Endothelial cell (in vitro differentiated cells): ENCODE measurements around the gene SESN2. TPM values are rescaled to one million over a fixed set of nuclear protein-coding genes. Genes with fewer than 3 reads are reported as not detected.

Experiments used
- DNase-seq: peaks from one replicate; pipeline ENCODE4 v3.0.0; 2021; ENCODE audit warnings: low spot score
- H3K27ac Mint-ChIP-seq: one replicate; pipeline ENCODE4 v1.8.0; 2021; ENCODE audit warnings: mixed read lengths, inconsistent platforms; ENCODE audit not compliant: unreplicated experiment
- H3K27me3 Mint-ChIP-seq: one replicate; pipeline ENCODE4 v1.8.0; 2021; ENCODE audit warnings: mild to moderate bottlenecking, moderate library complexity, mixed read lengths, inconsistent platforms; ENCODE audit not compliant: unreplicated experiment
- H3K36me3 Mint-ChIP-seq: one replicate; pipeline ENCODE4 v1.8.0; 2021; ENCODE audit warnings: mild to moderate bottlenecking, low read depth, mixed read lengths, inconsistent platforms; ENCODE audit not compliant: unreplicated experiment
- H3K4me1 Mint-ChIP-seq: one replicate; pipeline ENCODE4 v1.8.0; 2021; ENCODE audit warnings: mild to moderate bottlenecking, mixed read lengths, inconsistent platforms; ENCODE audit not compliant: unreplicated experiment
- H3K4me3 Mint-ChIP-seq: one replicate; pipeline ENCODE4 v1.8.0; 2021; ENCODE audit warnings: mild to moderate bottlenecking, mixed read lengths, inconsistent platforms; ENCODE audit not compliant: unreplicated experiment
- H3K9me3 Mint-ChIP-seq: one replicate; pipeline ENCODE4 v1.8.0; 2021; ENCODE audit warnings: mixed read lengths, inconsistent platforms; ENCODE audit not compliant: unreplicated experiment
- total RNA-seq: library from RNA; stranded (reverse); fragmentation: NEBNext Ultra II Directional; extraction: Animal tissue kit (Norgen Biotek cat#: 25700); gene quantifications from one replicate; pipeline ENCODE4 v1.2.1, GENCODE V29; 2021; ENCODE audit not compliant: unreplicated experiment
- TF ChIP-seq, protein P1 (sequence below): fragments of 200-600 bp; sonication (generic); IDR thresholded peaks from one replicate; pipeline ENCODE4 v1.5.0; 2021; ENCODE audit warnings: antibody characterized with exemption; ENCODE audit not compliant: unreplicated experiment

SESN2 gene
- total RNA-seq, 1 donor from 2014 or later: 31.0 TPM

DNA sequence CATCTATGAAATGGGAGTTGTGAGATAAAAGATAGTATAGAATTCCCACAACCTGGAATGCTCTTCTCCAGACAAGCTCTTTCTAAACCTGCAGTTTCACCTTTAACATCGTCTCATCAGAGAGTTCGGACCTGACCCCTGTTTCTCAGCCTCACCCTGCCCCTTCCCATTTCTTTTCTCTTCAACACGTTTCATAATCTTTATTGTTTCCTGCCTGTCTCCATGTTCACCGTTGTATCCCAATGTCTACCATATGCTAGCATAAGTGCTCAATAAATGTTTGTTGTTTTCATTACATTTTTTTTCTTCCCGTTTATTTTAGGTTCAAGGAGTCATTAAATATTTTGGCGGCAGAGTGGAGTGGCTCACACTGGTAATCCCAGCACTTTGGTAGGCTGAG is 32.4 kb downstream of the SESN2 start:
- H3K27me3 Mint-ChIP-seq: peaks cover 3% of the 10 kb centered on the region
- no peaks in the 10 kb centered on the region for H3K9me3 Mint-ChIP-seq
- H3K4me3 Mint-ChIP-seq: no peak overlapping the region
- H3K27ac Mint-ChIP-seq: no peak overlapping the region
- H3K4me1 Mint-ChIP-seq: peaks cover 5% of the 10 kb centered on the region
- TF ChIP-seq, protein P1, sequence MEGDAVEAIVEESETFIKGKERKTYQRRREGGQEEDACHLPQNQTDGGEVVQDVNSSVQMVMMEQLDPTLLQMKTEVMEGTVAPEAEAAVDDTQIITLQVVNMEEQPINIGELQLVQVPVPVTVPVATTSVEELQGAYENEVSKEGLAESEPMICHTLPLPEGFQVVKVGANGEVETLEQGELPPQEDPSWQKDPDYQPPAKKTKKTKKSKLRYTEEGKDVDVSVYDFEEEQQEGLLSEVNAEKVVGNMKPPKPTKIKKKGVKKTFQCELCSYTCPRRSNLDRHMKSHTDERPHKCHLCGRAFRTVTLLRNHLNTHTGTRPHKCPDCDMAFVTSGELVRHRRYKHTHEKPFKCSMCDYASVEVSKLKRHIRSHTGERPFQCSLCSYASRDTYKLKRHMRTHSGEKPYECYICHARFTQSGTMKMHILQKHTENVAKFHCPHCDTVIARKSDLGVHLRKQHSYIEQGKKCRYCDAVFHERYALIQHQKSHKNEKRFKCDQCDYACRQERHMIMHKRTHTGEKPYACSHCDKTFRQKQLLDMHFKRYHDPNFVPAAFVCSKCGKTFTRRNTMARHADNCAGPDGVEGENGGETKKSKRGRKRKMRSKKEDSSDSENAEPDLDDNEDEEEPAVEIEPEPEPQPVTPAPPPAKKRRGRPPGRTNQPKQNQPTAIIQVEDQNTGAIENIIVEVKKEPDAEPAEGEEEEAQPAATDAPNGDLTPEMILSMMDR: no peak
- H3K36me3 Mint-ChIP-seq: no peaks in the 10 kb centered on the region
- DNase-seq: no peak

DNA sequence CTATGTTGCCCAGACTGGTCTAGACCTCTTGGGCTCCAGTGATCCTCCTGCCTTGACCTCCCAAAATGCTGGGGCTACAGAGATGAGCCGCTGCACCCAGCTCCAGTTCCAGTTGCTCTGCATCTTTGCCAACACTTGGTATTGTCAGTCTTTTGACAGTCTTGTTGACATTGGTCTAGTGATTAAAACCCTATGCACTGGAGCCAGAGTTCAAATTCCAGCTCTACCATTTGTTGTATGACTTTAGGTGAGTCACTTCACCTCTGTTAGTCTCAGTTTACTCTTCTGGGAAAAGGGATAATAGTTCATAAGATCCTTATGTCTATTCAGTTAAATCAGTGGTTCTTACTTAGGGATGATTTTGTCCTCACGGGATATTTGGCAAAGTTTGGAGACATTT is 36.6 kb downstream of the SESN2 start:
- H3K4me3 Mint-ChIP-seq: no peak overlapping the region
- TF ChIP-seq, protein P1: no peak

DNA sequence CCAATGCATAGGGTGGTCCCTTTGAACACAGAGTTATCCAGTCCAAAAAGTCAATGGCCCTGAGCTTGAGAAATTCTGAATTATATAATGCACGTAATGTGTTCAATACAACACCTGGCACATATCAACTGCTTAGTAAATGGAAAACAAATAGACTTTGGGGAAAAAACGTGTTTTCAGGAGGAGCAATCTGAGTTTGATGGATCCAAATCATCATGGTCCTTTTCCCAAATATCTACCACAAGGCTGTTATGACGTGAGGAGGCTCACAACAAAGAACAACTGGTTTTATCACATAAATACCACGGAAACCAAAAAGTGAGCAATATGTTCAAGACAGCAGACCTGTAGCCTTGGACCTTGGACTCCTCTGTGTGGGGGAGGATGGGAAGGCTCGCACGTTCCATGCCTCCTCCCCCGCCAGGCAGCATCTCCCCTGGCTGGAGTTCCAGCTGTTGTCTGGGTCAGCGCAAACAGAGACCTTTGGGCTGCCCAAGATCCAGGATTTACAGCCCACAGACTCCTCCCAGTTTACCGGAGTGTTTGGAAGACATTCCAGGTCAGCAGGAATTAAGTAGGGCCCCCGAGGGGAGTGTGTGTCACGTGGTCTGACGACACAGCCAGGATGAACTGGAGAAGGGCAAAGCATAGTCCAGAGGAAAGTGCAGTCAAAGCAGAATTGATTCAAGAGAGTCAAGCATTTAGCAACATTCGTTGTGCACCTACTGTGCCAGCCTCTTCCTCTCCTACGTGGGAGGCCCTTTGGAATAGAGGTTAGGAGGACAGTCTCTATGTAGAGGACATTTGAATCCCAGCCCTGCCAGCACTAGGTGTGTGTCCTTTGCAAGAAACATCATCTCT is 37.3 kb downstream of the SESN2 start:
- H3K9me3 Mint-ChIP-seq: no peaks in the 10 kb centered on the region
- no peak overlapping the region for H3K4me3 Mint-ChIP-seq
- H3K27me3 Mint-ChIP-seq: peaks cover 3% of the 10 kb centered on the region
- no peak overlapping the region for H3K27ac Mint-ChIP-seq
- no peaks in the 10 kb centered on the region for H3K4me1 Mint-ChIP-seq
- TF ChIP-seq, protein P1: no peak
- peak; percentile 12 for DNase-seq
- no peaks in the 10 kb centered on the region for H3K36me3 Mint-ChIP-seq

More for the DNA sequence above, 36.6 kb downstream of the SESN2 start:
- Mint-ChIP-seq H3K27ac (no peak overlapping the region), H3K4me1 (no peaks in the 10 kb centered on the region), H3K36me3 (no peaks in the 10 kb centered on the region), H3K9me3 (no peaks in the 10 kb centered on the region), H3K27me3 (peaks cover 3% of the 10 kb centered on the region)
- DNase-seq: no peak

DNA sequence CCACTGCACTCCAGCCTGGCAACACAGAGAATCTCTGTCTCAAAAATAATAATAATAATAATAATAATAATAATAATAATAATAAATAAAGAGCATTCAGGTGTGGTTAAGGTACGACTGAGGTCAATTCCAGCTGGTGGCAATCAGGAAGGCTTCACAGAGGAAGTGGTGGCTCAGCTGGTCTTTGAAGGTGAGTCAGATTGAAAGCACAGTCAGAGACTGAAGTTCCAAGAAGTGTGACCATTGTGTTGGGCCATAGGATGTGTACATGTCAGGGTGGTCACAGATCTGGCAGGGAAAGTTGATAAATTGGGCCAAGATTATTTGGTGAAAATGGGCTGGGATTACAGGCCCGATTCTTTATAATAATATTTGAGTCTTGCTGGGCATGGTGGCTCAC is 38.5 kb downstream of the SESN2 start:
- Mint-ChIP-seq H3K9me3 (no peaks in the 10 kb centered on the region), H3K27ac (no peak overlapping the region), H3K27me3 (no peaks in the 10 kb centered on the region), H3K36me3 (no peaks in the 10 kb centered on the region), H3K4me1 (no peaks in the 10 kb centered on the region), H3K4me3 (no peak overlapping the region)
- TF ChIP-seq, protein P1: no peak
- DNase-seq: no peak

DNA sequence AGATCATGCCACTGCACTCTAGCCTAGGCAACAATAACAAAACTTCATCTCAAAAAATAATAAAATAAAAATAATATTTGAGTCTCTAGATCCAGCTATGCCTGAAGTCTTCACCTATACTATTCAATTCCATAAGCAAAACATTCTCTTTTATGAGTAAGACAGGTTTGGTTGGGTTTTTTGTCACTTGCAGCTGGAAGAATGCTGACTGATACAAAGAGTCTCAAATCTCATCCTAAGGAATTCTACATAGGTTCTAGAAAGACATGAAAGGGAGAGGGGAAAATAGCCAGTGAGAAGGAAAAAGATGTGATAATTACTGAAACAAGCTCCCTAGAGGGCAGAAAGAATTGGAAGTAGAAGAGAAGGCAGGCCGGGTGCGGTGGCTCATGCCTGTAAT is 39.1 kb downstream of the SESN2 start:
- H3K36me3 Mint-ChIP-seq: no peaks in the 10 kb centered on the region
- DNase-seq: no peak
- H3K4me1 Mint-ChIP-seq: no peaks in the 10 kb centered on the region
- H3K27ac Mint-ChIP-seq: no peak overlapping the region
- TF ChIP-seq, protein P1: no peak
- no peaks in the 10 kb centered on the region for H3K9me3 Mint-ChIP-seq
- H3K27me3 Mint-ChIP-seq: no peaks in the 10 kb centered on the region
- no peak overlapping the region for H3K4me3 Mint-ChIP-seq
